ENCODE data around the gene NR3C1. TPM values are rescaled to one million over a fixed set of nuclear protein-coding genes. Genes with fewer than 3 reads are reported as not detected.

The NR3C1 gene
- total RNA-seq, 1 donor from 2014 or later, result 0.17 TPM

GRCh38 chr5:143342607-143343006, 60.9 kb downstream of the NR3C1 start:
- Histone ChIP-seq H3K4me3 (no peak overlapping the region), H3K36me3 (no peaks in the 10 kb centered on the region), H3K27me3 (no peaks in the 10 kb centered on the region), H3K27ac (no peak overlapping the region), H3K4me2 (no peak overlapping the region), H3K79me2 (ENCODE audit: low read depth) (no peaks in the 10 kb centered on the region), H3F3A (ENCODE audit: low read depth) (no peaks in the 10 kb centered on the region), H3K4me1 (no peaks in the 10 kb centered on the region), H4K20me1 (ENCODE audit: low read depth) (no peaks in the 10 kb centered on the region), H3K9me3 (ENCODE audit: low read depth) (no peaks in the 10 kb centered on the region), H3K9ac (no peak overlapping the region), H2AFZ (replicated peaks) (no peak overlapping the region)
- H3K27me3 Mint-ChIP-seq (ENCODE audit: insufficient read depth, low read depth), result no peaks in the 10 kb centered on the region
- DNase-seq (ENCODE audit: low spot score), result no peak
- no peak overlapping the region for H3K27ac Mint-ChIP-seq
- no peaks in the 10 kb centered on the region for H3K4me1 Mint-ChIP-seq
- no peaks in the 10 kb centered on the region for H3K36me3 Mint-ChIP-seq
- TF ChIP-seq EZH2 (IDR thresholded peaks at IDR 0.05) (no peak), EZH2phosphoT487 (IDR thresholded peaks at IDR 0.05) (no peak), CTCF (IDR thresholded peaks at IDR 0.05) (no peak)
- H3K4me3 Mint-ChIP-seq, result no peak overlapping the region
- H3K9me3 Mint-ChIP-seq, result no peaks in the 10 kb centered on the region

DNA sequence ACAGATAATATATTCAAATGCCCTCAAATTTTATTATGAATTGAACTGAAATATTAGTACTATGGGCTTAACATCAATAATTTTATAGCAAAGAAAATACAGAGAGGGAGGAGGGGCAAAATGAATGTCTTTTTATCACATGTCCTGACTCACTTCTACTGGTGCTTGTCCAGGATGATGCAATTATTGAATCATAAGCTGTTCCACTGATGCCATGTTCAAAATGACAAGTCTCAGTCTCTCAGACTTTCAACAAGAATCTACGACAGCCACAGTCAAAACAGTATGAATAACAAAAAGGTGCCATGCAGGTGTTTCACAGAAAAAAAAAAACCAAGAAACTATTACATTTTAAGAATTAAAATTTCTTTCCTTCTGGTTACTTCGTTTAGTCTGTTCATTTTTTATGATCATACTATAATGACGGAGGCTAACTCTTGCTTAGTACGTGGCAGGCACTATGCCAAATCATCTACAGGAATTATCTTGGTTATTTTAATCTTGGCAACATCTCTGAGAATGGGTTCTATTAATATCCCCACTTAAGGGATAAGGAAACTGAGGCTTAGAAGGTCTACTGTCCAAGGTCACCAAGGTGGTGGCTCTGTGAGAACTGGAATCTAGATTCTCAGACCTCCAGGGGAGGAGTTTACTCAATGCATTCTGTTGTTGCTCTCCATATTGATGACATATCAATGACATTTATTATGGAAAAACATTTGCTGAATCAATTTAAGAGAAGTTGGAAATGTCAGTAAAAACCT, 61.5 kb downstream of the NR3C1 start:
- no peaks in the 10 kb centered on the region for H4K20me1 ChIP-seq (ENCODE audit: low read depth)
- H3K79me2 ChIP-seq (ENCODE audit: low read depth), result no peaks in the 10 kb centered on the region
- H3K36me3 Mint-ChIP-seq, result no peaks in the 10 kb centered on the region

GRCh38 chr5:143340891-143341685, 62.4 kb downstream of the NR3C1 start:
- no peak overlapping the region for H3K27ac Mint-ChIP-seq
- Histone ChIP-seq H3K4me1 (no peaks in the 10 kb centered on the region), H3K27me3 (no peaks in the 10 kb centered on the region), H3K4me2 (no peak overlapping the region), H4K20me1 (ENCODE audit: low read depth) (no peaks in the 10 kb centered on the region), H3F3A (ENCODE audit: low read depth) (no peaks in the 10 kb centered on the region), H2AFZ (replicated peaks) (no peak overlapping the region), H3K27ac (no peak overlapping the region), H3K4me3 (no peak overlapping the region), H3K36me3 (no peaks in the 10 kb centered on the region), H3K9ac (no peak overlapping the region), H3K9me3 (ENCODE audit: low read depth) (no peaks in the 10 kb centered on the region), H3K79me2 (ENCODE audit: low read depth) (no peaks in the 10 kb centered on the region)
- no peak overlapping the region for H3K4me3 Mint-ChIP-seq
- TF ChIP-seq EZH2phosphoT487 (IDR thresholded peaks at IDR 0.05) (no peak), EZH2 (IDR thresholded peaks at IDR 0.05) (no peak), CTCF (IDR thresholded peaks at IDR 0.05) (no peak)
- no peaks in the 10 kb centered on the region for H3K4me1 Mint-ChIP-seq
- H3K9me3 Mint-ChIP-seq, result no peaks in the 10 kb centered on the region
- DNase-seq (ENCODE audit: low spot score), result no peak
- H3K27me3 Mint-ChIP-seq (ENCODE audit: insufficient read depth, low read depth), result no peaks in the 10 kb centered on the region
- H3K36me3 Mint-ChIP-seq, result no peaks in the 10 kb centered on the region

More for the DNA sequence above, 61.5 kb downstream of the NR3C1 start:
- Histone ChIP-seq H3K9me3 (ENCODE audit: low read depth) (no peaks in the 10 kb centered on the region), H3K27me3 (no peaks in the 10 kb centered on the region), H3K9ac (no peak overlapping the region), H3F3A (ENCODE audit: low read depth) (no peaks in the 10 kb centered on the region), H3K4me1 (no peaks in the 10 kb centered on the region), H3K27ac (no peak overlapping the region), H2AFZ (replicated peaks) (no peak overlapping the region), H3K36me3 (no peaks in the 10 kb centered on the region), H3K4me3 (no peak overlapping the region), H3K4me2 (no peak overlapping the region)
- no peak for DNase-seq (ENCODE audit: low spot score)
- Mint-ChIP-seq H3K9me3 (no peaks in the 10 kb centered on the region), H3K27me3 (ENCODE audit: insufficient read depth, low read depth) (no peaks in the 10 kb centered on the region), H3K4me3 (no peak overlapping the region), H3K27ac (no peak overlapping the region), H3K4me1 (no peaks in the 10 kb centered on the region)
- TF ChIP-seq CTCF (IDR thresholded peaks at IDR 0.05), result no peak
- no peak for TF ChIP-seq EZH2 (IDR thresholded peaks at IDR 0.05)
- no peak for TF ChIP-seq EZH2phosphoT487 (IDR thresholded peaks at IDR 0.05)

Measured in neural progenitor cell (in vitro differentiated cells).